Kidney (tissue), 14 donors: ENCODE data around the gene MITF. TPM values are rescaled to one million over a fixed set of nuclear protein-coding genes. Genes with fewer than 3 reads are reported as not detected.

Experiments used
- DNase-seq, 5 donors: peaks; one replicate each; pipeline ENCODE4 v3.0.0-alpha.2; 2013 to 2020
- FAIRE-seq: peaks from 2 replicates; lab custom pipeline; 2012; peaks lifted over from hg19 to GRCh38; lab: Jason Lieb, UNC
- H3K27ac ChIP-seq, 2 donors: one replicate each; pipeline ENCODE4 v1.7.0; 2013; ENCODE audit warnings: low read depth in 2 of 2, low read length in 2 of 2, inconsistent platforms in 1 of 2
- H3K27me3 ChIP-seq: one replicate; pipeline ENCODE4 v1.7.1; 2013; ENCODE audit warnings: low read length, inconsistent platforms; ENCODE audit not compliant: control insufficient read depth, insufficient read depth
- H3K36me3 ChIP-seq, 3 donors: one replicate each; pipeline versions ENCODE4 v1.7.0 to v1.7.1; 2013; ENCODE audit warnings: low read length in 3 of 3, control low read depth in 1 of 3, inconsistent platforms in 1 of 3; ENCODE audit not compliant: insufficient read depth in 3 of 3, control insufficient read depth in 2 of 3
- H3K4me1 ChIP-seq, 3 donors: one replicate each; pipeline versions ENCODE4 v1.7.0 to v1.7.1; 2013; ENCODE audit warnings: low read length in 3 of 3, inconsistent platforms in 1 of 3, low read depth in 1 of 3; ENCODE audit not compliant: control insufficient read depth in 2 of 3, insufficient read depth in 2 of 3
- H3K4me3 ChIP-seq, 3 donors: one replicate each; pipeline versions ENCODE4 v1.7.0 to v1.8.1; 2013; ENCODE audit warnings: low read length in 3 of 3, control low read depth in 1 of 3, inconsistent platforms in 1 of 3
- H3K9ac ChIP-seq, 3 donors: one replicate each; pipeline versions ENCODE4 v1.7.0 to v1.7.1; 2013; ENCODE audit warnings: low read length in 3 of 3, control low read depth in 1 of 3, inconsistent platforms in 1 of 3
- H3K9me3 ChIP-seq, 3 donors: one replicate each; pipeline versions ENCODE4 v1.7.0 to v1.7.1; 2013; ENCODE audit warnings: low read length in 3 of 3, control low read depth in 1 of 3, inconsistent platforms in 1 of 3; ENCODE audit not compliant: control insufficient read depth in 2 of 3, insufficient read depth in 1 of 3
- intact Hi-C: fragments of 100-400 bp; cut with DNase I; formaldehyde crosslinking; loops from one replicate; pipeline ENCODE4 v1.11.1; 2022
- polyA plus RNA-seq: library from polyadenylated mRNA; stranded (reverse); fragments of 350-450 nt; fragmentation: Illumina TruSeq; extraction: RNeasy Lipid Tissue Mini Kit (QIAGEN cat#74804); gene quantifications from one replicate; pipeline ENCODE4 v1.2.3, GENCODE V29; 2014; ENCODE audit warnings: low read depth, low replicate concordance; ENCODE audit not compliant: insufficient read depth
- total RNA-seq: library from RNA; stranded (reverse); fragmentation: NEBNext Ultra II Directional; extraction: Animal tissue kit (Norgen Biotek cat#: 25700); gene quantifications from one replicate; pipeline ENCODE4 v1.2.1, GENCODE V29; 2021
- TF ChIP-seq, protein P1 (sequence below): IDR thresholded peaks from 3 replicates; pipeline ENCODE4 v1.5.1; 2012; ENCODE audit warnings: mild to moderate bottlenecking, moderate library complexity, borderline replicate concordance; ENCODE audit not compliant: insufficient read depth; ENCODE audit errors: extremely low read depth
- donor health status: control.
- donor health status: control.
- donor health status: control.
- donor health status: control.
- donor health status: control.
- donor health status: DM: yes; HTN: yes; CAD: no.
- donor health status: Normal renal cell carcinoma (clear cell type).

The MITF gene
- total and polyA plus RNA-seq, 2 donors from 2014 or later = 14.1 to 52.6 TPM

DNA sequence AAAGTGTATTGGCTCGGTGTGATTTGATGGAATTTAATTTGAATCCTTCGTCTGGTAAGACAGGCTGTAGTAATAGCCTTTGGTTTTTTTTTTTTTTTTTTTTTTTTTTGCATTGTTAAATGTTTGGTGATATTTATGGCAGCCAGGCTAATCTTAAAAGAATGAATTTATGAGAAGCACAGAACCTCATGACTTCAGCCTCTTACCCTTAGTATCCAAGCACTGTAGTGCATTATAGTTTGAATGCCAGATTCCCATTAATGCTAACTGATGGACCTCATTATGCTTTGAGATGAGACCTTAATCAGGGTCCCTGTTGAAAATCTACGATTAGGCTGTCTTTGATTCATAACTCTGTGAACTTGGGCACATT is 149.7 kb downstream of the MITF start:
- H3K4me1 ChIP-seq = peaks cover 0 to 12% (median 4%) of the 10 kb centered on the region in 3 donors
- DNase-seq (no peak), FAIRE-seq (no peak)
- H3K27me3 ChIP-seq = no peaks in the 10 kb centered on the region
- intact Hi-C loops = no loop called here
- H3K9me3 ChIP-seq = no peaks in the 10 kb centered on the region
- H3K36me3 ChIP-seq = peaks cover 0 to 5% (median 2%) of the 10 kb centered on the region in 3 donors
- H3K27ac ChIP-seq = no peak overlapping the region
- TF ChIP-seq, protein P1, sequence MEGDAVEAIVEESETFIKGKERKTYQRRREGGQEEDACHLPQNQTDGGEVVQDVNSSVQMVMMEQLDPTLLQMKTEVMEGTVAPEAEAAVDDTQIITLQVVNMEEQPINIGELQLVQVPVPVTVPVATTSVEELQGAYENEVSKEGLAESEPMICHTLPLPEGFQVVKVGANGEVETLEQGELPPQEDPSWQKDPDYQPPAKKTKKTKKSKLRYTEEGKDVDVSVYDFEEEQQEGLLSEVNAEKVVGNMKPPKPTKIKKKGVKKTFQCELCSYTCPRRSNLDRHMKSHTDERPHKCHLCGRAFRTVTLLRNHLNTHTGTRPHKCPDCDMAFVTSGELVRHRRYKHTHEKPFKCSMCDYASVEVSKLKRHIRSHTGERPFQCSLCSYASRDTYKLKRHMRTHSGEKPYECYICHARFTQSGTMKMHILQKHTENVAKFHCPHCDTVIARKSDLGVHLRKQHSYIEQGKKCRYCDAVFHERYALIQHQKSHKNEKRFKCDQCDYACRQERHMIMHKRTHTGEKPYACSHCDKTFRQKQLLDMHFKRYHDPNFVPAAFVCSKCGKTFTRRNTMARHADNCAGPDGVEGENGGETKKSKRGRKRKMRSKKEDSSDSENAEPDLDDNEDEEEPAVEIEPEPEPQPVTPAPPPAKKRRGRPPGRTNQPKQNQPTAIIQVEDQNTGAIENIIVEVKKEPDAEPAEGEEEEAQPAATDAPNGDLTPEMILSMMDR = no peak
- no peak overlapping the region for H3K9ac ChIP-seq
- H3K4me3 ChIP-seq = no peak overlapping the region

DNA sequence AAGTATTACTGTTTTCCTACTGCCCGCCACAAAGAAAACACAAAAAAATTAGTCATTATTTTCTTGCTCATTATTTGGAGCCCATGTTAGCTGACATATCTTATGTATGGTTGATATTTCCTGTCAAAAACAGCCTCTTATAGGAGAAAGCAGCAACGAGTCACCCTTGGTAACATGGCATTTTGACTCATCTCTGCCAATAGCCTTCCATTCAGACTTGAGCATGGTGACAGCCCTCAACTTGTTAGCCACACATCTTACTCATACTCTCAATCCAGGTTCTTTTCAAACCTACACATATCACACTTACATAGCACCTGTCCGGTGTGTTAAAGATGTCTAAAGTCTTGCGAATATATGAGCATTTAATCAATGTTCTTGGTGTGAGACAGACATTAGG is 150.8 kb downstream of the MITF start:
- FAIRE-seq = no peak
- Histone ChIP-seq H3K36me3 (peaks cover 0 to 5% (median 0%) of the 10 kb centered on the region in 3 donors), H3K4me1 (peaks cover 0 to 12% (median 4%) of the 10 kb centered on the region in 3 donors)

DNA sequence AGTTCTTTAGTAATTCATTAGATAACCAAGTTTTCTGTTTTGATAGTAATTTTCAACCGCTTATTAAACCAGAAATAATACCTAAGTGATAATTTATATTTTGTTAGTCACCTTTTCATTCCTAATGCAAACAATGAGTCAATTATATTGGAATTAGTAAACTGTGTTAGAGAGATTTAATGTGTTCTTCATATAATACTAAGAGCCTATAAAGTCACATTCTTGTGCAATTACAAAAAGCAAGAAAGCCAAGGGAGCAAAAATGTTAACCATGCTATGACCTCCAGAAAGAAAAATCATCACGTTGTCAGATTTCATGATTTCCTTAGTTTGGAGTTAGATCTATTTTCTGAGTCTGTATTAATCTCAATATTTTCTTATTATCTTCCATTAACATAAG is 151.4 kb downstream of the MITF start:
- DNase-seq = no peak
- Histone ChIP-seq H3K9me3 (no peaks in the 10 kb centered on the region), H3K4me1 (peaks cover 0 to 12% (median 4%) of the 10 kb centered on the region in 3 donors), H3K27me3 (no peaks in the 10 kb centered on the region), H3K9ac (no peak overlapping the region), H3K27ac (no peak overlapping the region), H3K4me3 (no peak overlapping the region), H3K36me3 (peaks cover 0 to 5% (median 0%) of the 10 kb centered on the region in 3 donors)
- TF ChIP-seq, protein P1 = no peak
- intact Hi-C loops = no loop called here
- peak; percentile 21 for FAIRE-seq

More for the DNA sequence above, 150.8 kb downstream of the MITF start:
- Histone ChIP-seq H3K9me3 (no peaks in the 10 kb centered on the region), H3K9ac (no peak overlapping the region), H3K27me3 (no peaks in the 10 kb centered on the region), H3K27ac (no peak overlapping the region), H3K4me3 (no peak overlapping the region)
- TF ChIP-seq, protein P1 = no peak
- DNase-seq = no peak
- intact Hi-C loops = no loop called here

DNA sequence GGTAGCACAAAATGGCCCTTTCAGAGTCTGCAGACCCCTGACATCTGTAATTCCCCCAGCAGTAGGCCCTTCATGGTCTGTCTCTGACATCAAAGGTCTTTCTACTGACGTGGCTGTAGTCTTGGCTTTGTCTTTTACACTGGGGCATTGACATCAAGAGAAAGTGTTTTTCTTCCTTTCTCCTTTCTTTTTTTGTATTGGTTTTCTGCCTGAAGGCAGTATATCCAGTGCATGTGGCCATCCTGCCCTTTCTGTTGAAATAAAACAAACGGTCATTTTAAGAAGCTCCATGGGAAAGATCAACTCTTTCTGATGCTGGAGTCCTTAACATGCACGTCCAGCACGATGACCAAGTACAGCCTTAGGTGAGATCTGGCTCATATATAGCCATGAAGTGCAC is 153.4 kb downstream of the MITF start:
- TF ChIP-seq, protein P1 = no peak
- FAIRE-seq = no peak
- H3K9me3 ChIP-seq = no peaks in the 10 kb centered on the region

More for the DNA sequence above, 153.4 kb downstream of the MITF start:
- no peak overlapping the region for H3K9ac ChIP-seq
- no peaks in the 10 kb centered on the region for H3K27me3 ChIP-seq
- H3K27ac ChIP-seq = no peak overlapping the region
- H3K4me1 ChIP-seq = peaks cover 0 to 12% (median 6%) of the 10 kb centered on the region in 3 donors
- intact Hi-C loops = no loop called here
- H3K4me3 ChIP-seq = no peak overlapping the region
- H3K36me3 ChIP-seq = no peaks in the 10 kb centered on the region
- no peak for DNase-seq
